ENCODE data around the gene GOLGA6C. TPM values are rescaled to one million over a fixed set of nuclear protein-coding genes. Genes with fewer than 3 reads are reported as not detected.

The GOLGA6C gene
- total RNA-seq, 3 donors from 2014 or later (not counting 1 experiment from before 2014, with no cell fraction given): not detected

DNA sequence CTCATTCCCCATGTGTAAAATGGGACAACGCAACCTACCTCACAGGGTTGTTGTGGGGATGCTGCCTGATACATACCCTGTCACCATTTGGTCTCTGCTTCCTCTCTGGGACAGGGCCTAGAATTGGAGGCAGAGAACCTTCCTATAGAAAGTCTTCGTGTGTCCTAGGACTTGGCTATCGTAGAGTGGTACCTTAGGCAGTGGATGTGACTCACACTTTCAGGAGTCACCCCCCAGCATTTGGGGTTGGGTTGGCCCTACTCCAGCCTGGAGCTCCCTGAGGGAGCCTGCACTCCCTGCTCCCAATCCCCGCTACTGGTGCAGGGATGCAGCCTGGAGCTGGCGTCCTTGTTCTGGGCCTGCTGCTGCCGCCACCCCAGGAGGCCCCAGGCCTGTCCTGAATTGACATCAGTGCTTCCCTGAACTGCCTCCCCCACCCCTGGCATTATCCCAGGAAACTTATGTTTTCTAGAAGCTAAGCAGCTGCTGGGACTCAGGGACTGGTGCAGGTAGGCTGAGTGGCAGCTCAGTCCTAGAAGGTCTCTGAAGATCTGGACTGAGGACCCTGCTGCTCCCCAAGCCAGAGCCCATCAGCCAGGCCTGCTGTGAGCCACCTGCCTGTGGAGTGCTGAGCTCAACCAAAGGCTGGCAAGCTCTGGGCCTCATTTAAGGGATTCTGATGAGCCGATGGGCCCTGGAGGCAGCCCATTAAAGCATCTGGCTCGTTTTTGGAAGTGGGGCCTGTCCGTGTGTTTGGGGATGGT, 46.5 kb upstream of the GOLGA6C start:
- H3K27ac Mint-ChIP-seq: peak overlapping the region; percentile 67 to 83
- Histone ChIP-seq H3K27ac (ENCODE audit: low read length) (no peak overlapping the region), H3K27me3 (ENCODE audit: control insufficient read depth, insufficient read depth, low read length) (no peaks in the 10 kb centered on the region), H3K9me3 (ENCODE audit: control insufficient read depth, insufficient read depth, low read length) (no peaks in the 10 kb centered on the region), H3K4me3 (ENCODE audit: low read length) (no peak overlapping the region), H3K4me1 (ENCODE audit: control insufficient read depth, insufficient read depth, low read length) (peaks cover 50% of the 10 kb centered on the region), H3K36me3 (ENCODE audit: control insufficient read depth, insufficient read depth, low read length) (peaks cover 73% of the 10 kb centered on the region)
- 91% methylated on average over 9 of the region's 9 CpGs for WGBS (ENCODE audit: insufficient coverage)
- peaks cover 7% of the 10 kb centered on the region for H3K36me3 Mint-ChIP-seq
- DNase-seq: no peak
- H3K4me1 Mint-ChIP-seq: peaks cover 37 to 73% of the 10 kb centered on the region in 2 donors
- H3K4me3 Mint-ChIP-seq: no peak overlapping the region
- no peaks in the 10 kb centered on the region for H3K27me3 Mint-ChIP-seq (ENCODE audit: low read depth in 2 of 2)
- intact Hi-C loops (cut with micrococcal nuclease): no loop called here
- no peaks in the 10 kb centered on the region for H3K9me3 Mint-ChIP-seq
- no peak for ATAC-seq
- TF ChIP-seq, protein P1, sequence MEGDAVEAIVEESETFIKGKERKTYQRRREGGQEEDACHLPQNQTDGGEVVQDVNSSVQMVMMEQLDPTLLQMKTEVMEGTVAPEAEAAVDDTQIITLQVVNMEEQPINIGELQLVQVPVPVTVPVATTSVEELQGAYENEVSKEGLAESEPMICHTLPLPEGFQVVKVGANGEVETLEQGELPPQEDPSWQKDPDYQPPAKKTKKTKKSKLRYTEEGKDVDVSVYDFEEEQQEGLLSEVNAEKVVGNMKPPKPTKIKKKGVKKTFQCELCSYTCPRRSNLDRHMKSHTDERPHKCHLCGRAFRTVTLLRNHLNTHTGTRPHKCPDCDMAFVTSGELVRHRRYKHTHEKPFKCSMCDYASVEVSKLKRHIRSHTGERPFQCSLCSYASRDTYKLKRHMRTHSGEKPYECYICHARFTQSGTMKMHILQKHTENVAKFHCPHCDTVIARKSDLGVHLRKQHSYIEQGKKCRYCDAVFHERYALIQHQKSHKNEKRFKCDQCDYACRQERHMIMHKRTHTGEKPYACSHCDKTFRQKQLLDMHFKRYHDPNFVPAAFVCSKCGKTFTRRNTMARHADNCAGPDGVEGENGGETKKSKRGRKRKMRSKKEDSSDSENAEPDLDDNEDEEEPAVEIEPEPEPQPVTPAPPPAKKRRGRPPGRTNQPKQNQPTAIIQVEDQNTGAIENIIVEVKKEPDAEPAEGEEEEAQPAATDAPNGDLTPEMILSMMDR (IDR thresholded peaks at IDR 0.05): no peak

GRCh38 chr15:75212200-75212858, 45.8 kb upstream of the GOLGA6C start:
- H3K4me1 Mint-ChIP-seq: peaks cover 37 to 68% of the 10 kb centered on the region in 2 donors
- WGBS (ENCODE audit: insufficient coverage): 81% methylated on average over 7 of the region's 7 CpGs

DNA sequence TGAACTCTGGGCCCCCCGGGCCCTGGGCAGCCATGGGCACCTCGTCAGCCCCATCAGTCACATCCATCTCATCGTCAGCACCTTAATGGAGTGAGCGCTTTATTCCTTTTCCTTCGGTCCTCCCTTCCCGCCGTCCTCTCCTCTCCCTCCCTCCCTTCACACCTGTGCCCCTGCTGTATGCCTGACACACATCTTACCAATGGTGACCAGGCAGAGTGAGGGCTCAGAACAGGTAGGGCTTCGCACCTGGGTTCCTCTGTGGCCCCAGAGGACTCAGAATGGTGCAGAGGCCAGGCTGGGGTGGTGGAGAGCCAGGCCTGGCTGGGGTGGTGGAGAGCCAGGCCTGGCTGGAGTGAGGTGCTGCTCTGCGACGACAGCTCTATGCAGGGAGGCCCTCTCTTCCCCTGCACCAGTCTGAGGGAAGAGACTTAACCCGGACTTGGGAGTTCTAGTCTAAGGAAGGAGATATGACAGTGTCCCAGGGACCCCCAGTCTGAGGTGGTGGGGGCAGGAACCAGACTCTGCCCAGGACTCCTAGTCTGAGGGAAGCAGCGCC, 44.8 kb upstream of the GOLGA6C start:
- H3K36me3 Mint-ChIP-seq: peaks cover 7% of the 10 kb centered on the region
- no peaks in the 10 kb centered on the region for H3K9me3 ChIP-seq (ENCODE audit: control insufficient read depth, insufficient read depth, low read length)
- no peak overlapping the region for H3K27ac ChIP-seq (ENCODE audit: low read length)
- WGBS (ENCODE audit: insufficient coverage): 93% methylated on average over 12 of the region's 12 CpGs
- H3K4me1 Mint-ChIP-seq: peaks cover 37 to 64% of the 10 kb centered on the region in 2 donors
- peak in 1 of 3 donors; percentile 9 for ATAC-seq
- TF ChIP-seq, protein P1 (IDR thresholded peaks at IDR 0.05): no peak
- peaks cover 58% of the 10 kb centered on the region for H3K36me3 ChIP-seq (ENCODE audit: control insufficient read depth, insufficient read depth, low read length)
- no peaks in the 10 kb centered on the region for H3K9me3 Mint-ChIP-seq
- H3K27me3 Mint-ChIP-seq (ENCODE audit: low read depth in 2 of 2): no peaks in the 10 kb centered on the region
- H3K4me3 ChIP-seq (ENCODE audit: low read length): no peak overlapping the region
- intact Hi-C loops (cut with micrococcal nuclease): no loop called here
- no peak overlapping the region for H3K4me3 Mint-ChIP-seq
- no peaks in the 10 kb centered on the region for H3K27me3 ChIP-seq (ENCODE audit: control insufficient read depth, insufficient read depth, low read length)
- DNase-seq: no peak
- peak overlapping the region; percentile 26 to 72 for H3K27ac Mint-ChIP-seq
- peaks cover 43% of the 10 kb centered on the region for H3K4me1 ChIP-seq (ENCODE audit: control insufficient read depth, insufficient read depth, low read length)

More at GRCh38 chr15:75212200-75212858, 45.8 kb upstream of the GOLGA6C start:
- Mint-ChIP-seq H3K36me3 (peaks cover 7% of the 10 kb centered on the region), H3K27me3 (ENCODE audit: low read depth in 2 of 2) (no peaks in the 10 kb centered on the region), H3K27ac (peak overlapping the region; percentile 58 to 72), H3K4me3 (no peak overlapping the region), H3K9me3 (no peaks in the 10 kb centered on the region)
- intact Hi-C loops (cut with micrococcal nuclease): no loop called here
- Histone ChIP-seq H3K9me3 (ENCODE audit: control insufficient read depth, insufficient read depth, low read length) (no peaks in the 10 kb centered on the region), H3K36me3 (ENCODE audit: control insufficient read depth, insufficient read depth, low read length) (peaks cover 67% of the 10 kb centered on the region), H3K4me1 (ENCODE audit: control insufficient read depth, insufficient read depth, low read length) (peaks cover 45% of the 10 kb centered on the region), H3K27me3 (ENCODE audit: control insufficient read depth, insufficient read depth, low read length) (no peaks in the 10 kb centered on the region), H3K4me3 (ENCODE audit: low read length) (no peak overlapping the region), H3K27ac (ENCODE audit: low read length) (no peak overlapping the region)
- TF ChIP-seq, protein P1 (IDR thresholded peaks at IDR 0.05): no peak
- DNase-seq (no peak), ATAC-seq (no peak)

All from natural killer cell (primary cell).